Stimulated activated CD4-positive, alpha-beta T cell treated with anti-CD3 and anti-CD28 coated beads, Interleukin-15, amount 100 ng/mL, for 1 hour (primary cell): ENCODE measurements around the gene RBBP8.

Source experiments
- DNase-seq, 2 donors: peaks; one replicate each; pipeline ENCODE4 v3.0.0-alpha.2; 2020; ENCODE audit warnings: low read depth in 1 of 2, low spot score in 1 of 2

Gene RBBP8

GRCh38 chr18:22988208-22988607 is 55.1 kb downstream of the RBBP8 start:
- no peak for DNase-seq

GRCh38 chr18:22998344-22998743 is 65.2 kb downstream of the RBBP8 start:
- no peak for DNase-seq

DNA sequence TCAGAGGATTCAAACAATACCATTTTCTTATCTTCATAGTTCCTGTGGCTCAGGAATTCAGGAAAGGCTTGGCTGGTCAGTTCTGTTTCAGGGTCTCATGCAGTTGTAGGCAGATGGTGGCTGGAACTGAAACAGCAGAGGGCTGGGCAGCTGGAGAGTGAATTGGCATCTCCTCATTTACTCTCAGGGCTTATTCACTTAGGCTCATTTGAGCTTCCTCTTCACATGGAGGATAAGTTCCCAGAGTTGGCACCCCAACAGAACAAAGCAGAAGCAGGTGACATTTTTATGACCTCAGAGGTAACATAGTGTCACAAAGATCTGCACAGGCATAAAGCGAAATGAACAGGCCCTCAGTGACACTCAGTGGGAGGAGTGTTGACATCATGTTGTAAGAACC is 66.1 kb downstream of the RBBP8 start:
- DNase-seq: no peak

- no peak for DNase-seq
Observed at GRCh38 chr18:22999647-23000046, 66.5 kb downstream of the RBBP8 start.

DNA sequence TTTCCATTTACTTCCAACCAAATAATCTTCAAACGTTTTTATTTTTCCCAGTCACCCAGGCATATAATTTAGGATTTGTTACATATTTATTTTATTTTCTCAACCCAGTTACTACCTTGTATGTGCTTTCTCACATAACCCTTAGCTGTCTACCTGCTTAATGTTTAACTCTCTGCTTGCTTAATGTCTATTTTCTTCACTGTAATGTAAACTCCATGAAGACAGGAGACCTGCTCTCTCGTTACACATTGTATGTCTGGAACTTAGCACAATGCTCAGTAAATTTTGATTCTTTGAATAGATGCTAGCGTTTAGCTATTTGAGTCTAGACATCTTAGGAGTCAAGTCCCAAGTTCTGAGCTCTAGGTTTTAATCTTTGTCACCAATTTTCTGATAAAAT is 70.2 kb downstream of the RBBP8 start:
- no peak for DNase-seq

GRCh38 chr18:23012249-23012648 is 79.1 kb downstream of the RBBP8 start:
- DNase-seq: no peak

- DNase-seq: no peak
Observed at GRCh38 chr18:23020555-23021294, 87.6 kb downstream of the RBBP8 start.

DNA sequence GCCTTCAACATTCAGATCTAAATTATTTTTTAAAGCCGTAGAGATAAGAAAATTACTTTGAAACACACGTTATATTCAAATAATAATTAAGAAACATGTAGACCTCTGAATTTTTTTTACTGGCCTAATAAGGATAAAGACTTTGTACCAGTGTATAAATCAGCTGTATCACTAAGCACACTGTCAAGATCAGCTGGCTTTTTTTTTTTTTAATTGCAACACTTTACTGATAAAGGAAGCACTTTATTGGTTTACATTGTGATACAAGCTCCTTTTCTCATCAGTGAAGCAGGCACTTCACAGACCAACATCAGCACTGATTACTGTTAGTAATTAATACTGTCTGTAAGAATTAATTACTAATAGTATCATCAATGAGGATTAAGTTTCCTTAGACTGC is 88.5 kb downstream of the RBBP8 start:
- DNase-seq: no peak

DNA sequence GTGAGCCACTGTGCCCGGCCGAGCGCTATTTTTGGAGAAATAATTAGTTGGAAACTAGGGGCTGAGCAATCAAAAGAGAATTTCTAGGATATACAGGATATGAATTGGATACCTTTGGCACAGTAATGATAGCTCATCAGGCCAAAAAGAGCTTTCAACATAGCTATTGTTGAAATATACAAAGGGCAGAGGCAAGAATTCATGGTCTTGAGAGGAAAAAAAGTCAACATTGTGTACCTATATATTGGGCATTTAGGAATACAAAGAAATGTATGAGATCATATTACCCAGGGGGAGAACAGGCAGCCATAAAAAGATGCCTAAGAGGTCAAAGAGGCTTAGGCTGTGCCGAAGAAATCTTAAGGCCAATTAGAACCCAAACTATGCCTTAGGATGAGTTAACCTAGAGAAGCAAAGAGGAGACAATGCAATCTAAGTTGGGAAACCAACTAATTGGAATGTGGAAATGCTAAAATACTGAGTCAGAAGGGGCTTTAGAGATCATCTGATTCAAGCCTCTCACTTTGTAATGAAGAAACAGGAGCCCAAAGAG is 99.0 kb downstream of the RBBP8 start:
- no peak for DNase-seq

DNA sequence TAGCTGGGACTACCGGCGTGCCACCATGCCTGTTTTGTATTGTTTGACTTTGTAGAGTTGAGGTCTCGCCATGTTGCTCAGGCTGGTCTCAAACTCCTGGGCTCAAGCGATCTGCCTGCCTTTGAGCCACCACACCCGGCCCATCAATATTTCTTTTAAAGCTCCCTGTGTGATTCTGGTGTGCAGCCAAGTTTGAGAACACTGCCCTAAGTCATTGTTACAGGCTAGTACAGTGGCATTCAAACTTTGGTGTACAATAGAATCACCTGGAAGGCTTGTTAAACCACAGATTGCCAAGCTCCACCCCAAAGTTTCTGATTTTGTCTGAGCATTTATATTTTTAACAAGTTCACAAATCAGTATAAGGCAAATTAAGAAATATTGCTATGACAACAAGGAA is 99.9 kb downstream of the RBBP8 start:
- DNase-seq: no peak

DNA sequence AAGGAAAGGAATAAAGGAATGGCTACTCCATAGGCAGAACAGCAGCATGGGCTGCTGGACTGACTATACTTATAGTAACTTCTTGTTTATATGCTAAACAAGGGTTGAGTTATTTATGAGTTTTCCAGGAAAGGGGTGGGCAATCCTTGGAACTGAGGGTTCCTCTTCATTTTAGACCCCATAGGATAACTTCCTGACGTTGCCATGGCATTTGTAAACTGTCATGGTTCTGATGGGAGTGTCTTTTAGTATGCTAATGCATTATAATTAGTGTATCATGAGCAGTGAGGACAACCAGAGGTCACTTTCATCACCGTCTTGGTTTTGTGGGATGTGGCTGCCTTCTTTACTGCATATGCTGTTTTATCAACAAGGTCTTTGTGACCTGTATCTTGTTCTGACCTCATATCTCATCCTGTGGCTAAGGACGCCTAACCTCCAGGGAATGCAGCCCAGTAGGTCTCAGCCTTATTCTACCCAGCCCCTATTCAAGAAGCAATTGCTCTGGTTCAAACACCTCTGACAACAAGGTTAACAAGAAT is 103.6 kb downstream of the RBBP8 start:
- no peak for DNase-seq

DNA sequence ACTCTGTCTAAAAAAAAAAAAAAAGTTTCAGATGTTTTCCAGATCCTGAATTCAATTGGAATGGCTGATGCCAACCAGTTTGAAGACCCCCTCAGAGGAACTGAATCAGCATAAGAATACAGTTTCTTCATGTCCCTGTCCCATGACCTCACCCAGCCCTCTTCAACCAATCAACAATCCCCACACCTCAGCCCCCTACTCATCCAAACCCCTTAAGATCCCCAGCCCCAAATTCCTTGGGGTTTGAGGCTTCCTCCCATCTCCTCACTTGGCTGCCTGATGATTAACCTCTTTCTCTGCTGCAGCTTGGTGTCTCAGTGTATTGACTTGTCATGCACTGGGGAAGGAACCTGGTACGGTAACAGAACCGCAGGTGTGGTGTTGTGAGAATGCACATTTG is 104.5 kb downstream of the RBBP8 start:
- no peak for DNase-seq

- no peak for DNase-seq
Observed at GRCh38 chr18:23038712-23039111, 105.6 kb downstream of the RBBP8 start.

- no peak for DNase-seq
Observed at GRCh38 chr18:23042133-23042532, 109.0 kb downstream of the RBBP8 start.

- DNase-seq: no peak
Observed at GRCh38 chr18:23043803-23044376, 110.8 kb downstream of the RBBP8 start.

- DNase-seq: no peak
Observed at GRCh38 chr18:23049698-23050373, 116.7 kb downstream of the RBBP8 start.

GRCh38 chr18:23053776-23054457 is 120.8 kb downstream of the RBBP8 start:
- DNase-seq: no peak

DNA sequence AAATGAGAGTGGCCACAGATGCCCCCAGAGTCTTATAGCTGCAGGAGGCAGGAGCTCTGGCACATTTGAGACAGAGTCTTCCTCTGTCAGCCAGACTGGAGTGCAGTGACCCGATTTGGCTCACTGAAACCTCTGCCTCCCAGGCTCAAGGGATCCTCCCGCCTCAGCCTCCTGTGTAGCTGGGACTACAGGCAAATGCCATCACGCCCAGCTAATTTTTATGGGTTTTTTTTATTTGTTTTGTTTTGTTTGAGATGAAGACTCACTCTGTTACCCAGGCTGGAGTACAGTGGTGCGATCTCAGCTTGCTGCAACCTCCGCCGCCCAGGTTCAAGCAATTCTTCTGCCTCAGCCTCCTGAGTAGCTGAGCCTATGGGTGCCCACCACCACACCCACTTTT is 121.4 kb downstream of the RBBP8 start:
- no peak for DNase-seq

GRCh38 chr18:23056315-23056714 is 123.2 kb downstream of the RBBP8 start:
- DNase-seq: no peak

- no peak for DNase-seq
Observed at GRCh38 chr18:23057096-23057495, 124.0 kb downstream of the RBBP8 start.

DNA sequence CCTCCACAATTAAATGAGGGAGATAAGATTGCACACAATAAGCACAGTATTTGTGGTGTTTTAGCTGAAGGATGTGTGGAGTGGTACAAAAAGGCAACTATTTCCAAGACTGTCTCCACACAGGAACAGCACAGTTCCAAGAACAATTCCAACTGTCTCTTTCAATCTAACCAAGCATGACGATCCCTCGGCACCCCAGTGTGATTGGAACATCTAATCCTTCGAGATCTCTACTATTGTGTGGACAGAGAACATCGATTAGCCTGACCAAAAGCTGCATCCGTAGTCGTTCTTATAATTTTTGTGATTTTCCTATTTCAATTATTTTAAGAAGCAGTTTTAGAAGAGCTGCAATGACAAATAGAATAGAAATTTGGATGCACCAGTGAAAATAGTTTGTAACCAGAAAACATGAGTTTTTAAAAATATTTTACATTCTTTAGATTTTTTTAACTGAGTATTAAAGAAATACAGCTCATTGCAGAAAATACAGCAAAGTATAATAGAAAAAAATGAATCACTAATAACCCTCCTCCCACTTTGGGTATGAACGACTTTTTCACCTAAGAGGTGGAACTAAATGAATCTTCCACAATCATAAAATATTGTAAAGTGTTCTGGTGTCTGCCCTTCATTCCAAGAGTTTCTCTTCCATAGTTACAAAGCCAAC is 125.8 kb downstream of the RBBP8 start:
- no peak for DNase-seq
